ENCODE results near the gene IQSEC1. TPM values are rescaled to one million over a fixed set of nuclear protein-coding genes. Genes with fewer than 3 reads are reported as not detected.

IQSEC1 gene
- total RNA-seq, 3 donors from 2014 or later = 19.8 to 42.2 (median 21.9) TPM

GRCh38 chr3:12893852-12894251 is 179.4 kb downstream of the IQSEC1 start:
- DNase-seq (no peak), ATAC-seq (no peak)
- no peak for TF ChIP-seq CTCF (IDR thresholded peaks at IDR 0.05)
- Histone ChIP-seq H3K4me1 (ENCODE audit: low read depth) (no peaks in the 10 kb centered on the region), H3K9me3 (no peaks in the 10 kb centered on the region), H3K36me3 (ENCODE audit: low read depth) (no peaks in the 10 kb centered on the region), H3K4me3 (no peak overlapping the region)
- intact Hi-C loops (cut with DNase I, micrococcal nuclease) = no loop called here

GRCh38 chr3:12893247-12893646 is 180.0 kb downstream of the IQSEC1 start:
- Histone ChIP-seq H3K4me1 (ENCODE audit: low read depth) (no peaks in the 10 kb centered on the region), H3K9me3 (no peaks in the 10 kb centered on the region), H3K4me3 (no peak overlapping the region), H3K36me3 (ENCODE audit: low read depth) (no peaks in the 10 kb centered on the region)
- no peak for DNase-seq
- no peak for TF ChIP-seq CTCF (IDR thresholded peaks at IDR 0.05)
- ATAC-seq = no peak
- intact Hi-C loops (cut with DNase I, micrococcal nuclease) = no loop called here

DNA sequence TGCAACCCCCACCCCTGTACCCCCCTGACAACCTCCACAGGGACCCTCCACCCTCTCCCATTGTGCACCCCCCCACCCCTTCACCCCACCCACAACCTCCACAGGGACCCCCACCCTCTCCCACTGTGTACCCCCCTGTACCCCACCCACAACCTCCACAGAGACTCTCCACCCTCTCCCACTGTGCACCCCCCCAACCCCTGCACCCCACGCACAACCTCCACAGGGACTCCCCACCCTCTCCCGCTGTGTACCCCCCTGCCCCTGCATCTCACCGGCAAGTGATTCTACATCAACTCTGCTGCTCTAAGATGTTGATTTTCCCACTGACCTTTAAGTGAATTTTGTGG is 180.4 kb downstream of the IQSEC1 start:
- DNase-seq (no peak), ATAC-seq (no peak)
- Histone ChIP-seq H3K36me3 (ENCODE audit: low read depth) (no peaks in the 10 kb centered on the region), H3K4me3 (no peak overlapping the region), H3K9me3 (no peaks in the 10 kb centered on the region), H3K4me1 (ENCODE audit: low read depth) (no peaks in the 10 kb centered on the region)
- no peak for TF ChIP-seq CTCF (IDR thresholded peaks at IDR 0.05)
- intact Hi-C loops (cut with DNase I, micrococcal nuclease) = no loop called here

DNA sequence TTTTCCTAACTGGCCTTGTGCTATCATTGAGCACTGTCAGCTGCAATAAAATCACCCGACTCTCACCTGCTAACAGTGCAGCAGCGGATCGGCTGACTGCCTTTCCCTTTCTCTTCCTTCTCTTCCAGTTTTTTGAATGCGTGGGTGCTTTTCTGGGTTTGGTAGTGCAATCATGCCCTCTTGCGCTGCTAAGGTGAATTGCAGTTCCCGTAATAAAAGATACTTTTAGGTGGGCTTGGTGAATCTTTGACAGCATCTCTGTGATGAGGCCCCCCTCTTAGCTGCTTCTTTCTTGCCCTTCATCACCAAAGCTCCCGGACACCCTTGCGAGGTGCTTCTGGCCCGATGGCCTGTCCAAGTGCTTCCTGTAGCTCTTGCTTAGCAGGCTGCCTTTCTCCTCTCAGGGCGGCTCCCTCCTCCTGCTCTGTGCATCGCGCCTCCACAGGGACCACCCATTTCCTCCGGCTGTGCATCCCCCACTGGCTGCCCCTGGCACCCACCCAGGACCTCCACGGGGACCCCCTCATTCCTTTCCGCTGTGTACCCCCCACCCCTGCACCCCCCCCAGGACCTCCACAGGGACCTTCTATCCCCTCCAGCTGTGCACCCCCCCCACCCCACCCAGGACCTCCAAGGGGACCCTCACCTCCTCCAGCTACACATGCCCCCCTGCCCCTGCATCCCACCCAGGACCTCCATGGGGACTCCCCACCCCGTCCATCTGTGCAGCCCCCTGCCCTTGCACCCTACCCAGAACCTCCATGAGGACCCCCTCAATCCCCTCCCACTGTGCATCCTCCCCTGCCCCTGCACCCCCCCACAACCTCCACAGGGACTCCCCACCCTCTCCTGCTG is 181.0 kb downstream of the IQSEC1 start:
- Histone ChIP-seq H3K36me3 (ENCODE audit: low read depth) (no peaks in the 10 kb centered on the region), H3K9me3 (no peaks in the 10 kb centered on the region), H3K4me3 (no peak overlapping the region), H3K4me1 (ENCODE audit: low read depth) (no peaks in the 10 kb centered on the region)
- DNase-seq (peak in 1 of 3 donors; percentile 60), ATAC-seq (peak; percentile 80)
- intact Hi-C loops (cut with DNase I, micrococcal nuclease) = no loop called here
- peak; percentile 74 for TF ChIP-seq CTCF (IDR thresholded peaks at IDR 0.05)

GRCh38 chr3:12891391-12891984 is 181.7 kb downstream of the IQSEC1 start:
- no peak for TF ChIP-seq CTCF (IDR thresholded peaks at IDR 0.05)
- Histone ChIP-seq H3K4me3 (no peak overlapping the region), H3K4me1 (ENCODE audit: low read depth) (no peaks in the 10 kb centered on the region), H3K36me3 (ENCODE audit: low read depth) (no peaks in the 10 kb centered on the region), H3K9me3 (no peaks in the 10 kb centered on the region)
- intact Hi-C loops (cut with DNase I, micrococcal nuclease) = no loop called here
- ATAC-seq (no peak), DNase-seq (peak in 1 of 3 donors; percentile 12)
